ENCODE results near the gene SHISAL1. TPM values are rescaled to one million over a fixed set of nuclear protein-coding genes. Genes with fewer than 3 reads are reported as not detected.

SHISAL1 gene
- total RNA-seq, 1 experiment from 2014 or later = 2.4 TPM

GRCh38 chr22:44351685-44352377 lies 39.1 kb upstream of the SHISAL1 start:
- Histone ChIP-seq H3K9me3 (replicated peaks) (no peaks in the 10 kb centered on the region), H3K4me3 (peak overlapping the region; percentile 17), H3K27me3 (replicated peaks) (no peaks in the 10 kb centered on the region), H3K36me3 (no peaks in the 10 kb centered on the region), H3K4me1 (replicated peaks) (peaks cover 19% of the 10 kb centered on the region), H3K27ac (0 out of 2 replicates have a peak overlapping the region, but pooled peaks have one; percentile 12)
- DNase-seq (ENCODE audit: low read depth in 1 of 2, low spot score in 2 of 2) = peak; percentile 83 to 84

DNA sequence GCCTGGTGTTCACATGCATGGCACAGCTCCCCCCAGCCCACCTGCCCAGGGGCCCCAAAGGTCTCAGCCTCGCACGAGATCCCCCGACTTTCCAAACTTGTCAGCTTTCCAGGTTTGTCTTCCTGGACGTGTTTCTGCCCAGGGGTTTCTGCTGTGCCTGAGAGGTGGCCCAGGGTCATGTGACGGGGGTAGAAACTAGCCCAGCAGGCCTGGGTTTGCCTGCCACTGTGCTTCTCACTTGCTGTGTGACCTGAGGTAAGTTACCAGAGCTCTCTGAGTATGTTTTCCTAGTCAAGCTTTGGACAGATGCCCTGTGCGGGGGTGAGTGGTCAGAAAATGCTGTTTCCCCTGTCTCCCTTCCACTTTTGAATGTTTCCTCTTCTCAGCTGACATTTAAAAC lies 38.3 kb upstream of the SHISAL1 start:
- H3K36me3 ChIP-seq = no peaks in the 10 kb centered on the region
- no peak overlapping the region for H3K27ac ChIP-seq
- H3K27me3 ChIP-seq (replicated peaks) = no peaks in the 10 kb centered on the region
- peaks cover 19% of the 10 kb centered on the region for H3K4me1 ChIP-seq (replicated peaks)
- no peak for DNase-seq (ENCODE audit: low read depth in 1 of 2, low spot score in 2 of 2)
- H3K9me3 ChIP-seq (replicated peaks) = no peaks in the 10 kb centered on the region
- no peak overlapping the region for H3K4me3 ChIP-seq

DNA sequence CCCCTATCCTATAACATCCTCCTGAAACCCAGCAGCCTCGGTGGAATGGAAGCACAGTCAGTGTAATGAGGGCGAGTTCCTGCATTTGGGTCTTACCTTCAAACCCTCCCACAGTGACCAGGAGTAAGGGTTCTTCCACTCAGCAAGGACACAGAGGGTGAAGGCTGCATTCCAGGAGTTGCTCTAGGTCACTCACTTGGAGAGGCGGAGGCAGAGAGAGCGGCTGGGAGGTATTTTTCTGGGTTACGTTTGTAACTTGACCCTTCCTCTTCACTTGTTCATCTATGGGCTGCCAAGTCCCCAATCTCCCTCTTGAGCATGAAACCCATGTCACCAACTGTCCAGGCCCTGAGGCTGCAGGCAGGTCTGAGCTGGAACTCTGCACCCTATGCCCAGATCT lies 36.8 kb upstream of the SHISAL1 start:
- DNase-seq (ENCODE audit: low read depth in 1 of 2, low spot score in 2 of 2) = no peak
- H3K4me1 ChIP-seq (replicated peaks) = peaks cover 19% of the 10 kb centered on the region
- no peak overlapping the region for H3K27ac ChIP-seq
- no peaks in the 10 kb centered on the region for H3K36me3 ChIP-seq
- H3K9me3 ChIP-seq (replicated peaks) = no peaks in the 10 kb centered on the region
- no peak overlapping the region for H3K4me3 ChIP-seq
- no peaks in the 10 kb centered on the region for H3K27me3 ChIP-seq (replicated peaks)

GRCh38 chr22:44348971-44349560 lies 36.3 kb upstream of the SHISAL1 start:
- H3K27ac ChIP-seq = no peak overlapping the region
- no peaks in the 10 kb centered on the region for H3K27me3 ChIP-seq (replicated peaks)
- DNase-seq (ENCODE audit: low read depth in 1 of 2, low spot score in 2 of 2) = no peak
- no peaks in the 10 kb centered on the region for H3K9me3 ChIP-seq (replicated peaks)
- H3K36me3 ChIP-seq = no peaks in the 10 kb centered on the region
- H3K4me1 ChIP-seq (replicated peaks) = peaks cover 19% of the 10 kb centered on the region
- no peak overlapping the region for H3K4me3 ChIP-seq

DNA sequence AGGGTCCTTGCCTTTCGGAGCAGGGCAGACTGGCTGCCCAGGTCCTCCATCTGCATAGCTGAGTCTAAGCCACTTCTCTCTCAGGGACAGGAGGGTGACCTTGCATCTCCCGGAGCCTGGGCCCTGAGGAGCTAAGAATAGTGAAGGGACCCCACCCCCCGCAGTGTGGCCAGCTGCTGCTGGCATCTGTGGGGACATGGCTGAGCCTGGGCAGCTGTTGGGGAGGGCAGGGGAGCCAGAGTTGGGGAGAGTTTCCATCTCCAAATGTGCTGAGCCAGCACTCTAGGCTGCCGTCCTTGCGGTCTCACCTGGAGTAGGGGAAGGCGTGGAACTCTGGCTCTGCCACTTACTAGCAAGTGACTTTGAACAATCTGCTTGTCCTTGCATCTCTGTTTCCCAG lies 34.8 kb upstream of the SHISAL1 start:
- Histone ChIP-seq H3K4me1 (replicated peaks) (peaks cover 19% of the 10 kb centered on the region), H3K27ac (no peak overlapping the region), H3K9me3 (replicated peaks) (no peaks in the 10 kb centered on the region), H3K27me3 (replicated peaks) (no peaks in the 10 kb centered on the region), H3K4me3 (no peak overlapping the region), H3K36me3 (no peaks in the 10 kb centered on the region)
- DNase-seq (ENCODE audit: low read depth in 1 of 2, low spot score in 2 of 2) = no peak

DNA sequence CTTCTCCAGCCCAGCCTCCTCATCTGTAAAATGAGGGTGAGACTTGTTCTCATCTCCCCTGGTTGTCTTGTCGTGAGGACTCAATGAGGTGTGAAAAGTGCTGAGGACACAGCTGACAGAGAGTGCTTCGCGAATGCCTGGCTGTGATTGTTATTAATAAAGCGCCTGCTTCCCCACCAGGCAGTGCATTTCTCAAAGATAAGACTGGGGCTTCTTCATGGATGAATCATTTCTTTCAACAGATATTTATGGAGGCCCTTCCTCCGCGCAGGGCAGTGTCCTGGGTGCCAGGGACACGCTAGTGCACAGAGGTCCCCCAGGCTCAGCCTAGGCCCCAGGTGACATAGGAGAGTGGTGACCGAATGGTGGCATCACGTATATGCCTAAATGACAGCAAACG lies 34.3 kb upstream of the SHISAL1 start:
- Histone ChIP-seq H3K9me3 (replicated peaks) (no peaks in the 10 kb centered on the region), H3K36me3 (no peaks in the 10 kb centered on the region), H3K27ac (no peak overlapping the region), H3K27me3 (replicated peaks) (no peaks in the 10 kb centered on the region), H3K4me1 (replicated peaks) (peaks cover 14% of the 10 kb centered on the region), H3K4me3 (no peak overlapping the region)
- DNase-seq (ENCODE audit: low read depth in 1 of 2, low spot score in 2 of 2) = no peak

DNA sequence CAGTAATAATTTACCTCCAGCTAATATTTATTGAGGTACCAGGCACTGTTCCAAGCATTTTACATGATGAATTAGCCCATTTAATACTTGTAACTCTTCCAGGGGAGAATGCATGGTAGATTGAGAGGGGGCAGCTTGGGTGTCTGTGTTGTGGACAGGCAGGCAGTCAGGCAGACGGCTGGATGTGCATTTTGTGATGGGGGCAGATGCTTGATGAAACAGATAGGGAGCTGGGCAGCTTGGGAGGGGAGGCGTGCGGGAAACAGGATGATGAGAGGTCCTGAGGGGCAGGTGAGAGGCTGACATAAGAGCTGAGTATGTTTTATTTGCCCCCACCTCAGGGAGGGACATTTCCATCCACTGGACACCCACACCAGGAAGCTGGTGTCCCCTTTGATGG lies 33.1 kb upstream of the SHISAL1 start:
- Histone ChIP-seq H3K36me3 (no peaks in the 10 kb centered on the region), H3K27me3 (replicated peaks) (no peaks in the 10 kb centered on the region), H3K4me1 (replicated peaks) (peaks cover 2% of the 10 kb centered on the region), H3K4me3 (no peak overlapping the region), H3K27ac (no peak overlapping the region), H3K9me3 (replicated peaks) (no peaks in the 10 kb centered on the region)
- DNase-seq (ENCODE audit: low read depth in 1 of 2, low spot score in 2 of 2) = no peak

GRCh38 chr22:44344407-44344806 lies 31.7 kb upstream of the SHISAL1 start:
- H3K9me3 ChIP-seq (replicated peaks) = no peaks in the 10 kb centered on the region
- no peak overlapping the region for H3K4me3 ChIP-seq
- no peaks in the 10 kb centered on the region for H3K4me1 ChIP-seq (replicated peaks)
- no peaks in the 10 kb centered on the region for H3K36me3 ChIP-seq
- no peak for DNase-seq (ENCODE audit: low read depth in 1 of 2, low spot score in 2 of 2)
- H3K27me3 ChIP-seq (replicated peaks) = no peaks in the 10 kb centered on the region
- H3K27ac ChIP-seq = no peak overlapping the region

GRCh38 chr22:44342347-44342956 lies 29.7 kb upstream of the SHISAL1 start:
- Histone ChIP-seq H3K4me3 (no peak overlapping the region), H3K9me3 (replicated peaks) (no peaks in the 10 kb centered on the region), H3K4me1 (replicated peaks) (peaks cover 4% of the 10 kb centered on the region), H3K27me3 (replicated peaks) (no peaks in the 10 kb centered on the region), H3K27ac (no peak overlapping the region), H3K36me3 (no peaks in the 10 kb centered on the region)
- no peak for DNase-seq (ENCODE audit: low read depth in 1 of 2, low spot score in 2 of 2)

DNA sequence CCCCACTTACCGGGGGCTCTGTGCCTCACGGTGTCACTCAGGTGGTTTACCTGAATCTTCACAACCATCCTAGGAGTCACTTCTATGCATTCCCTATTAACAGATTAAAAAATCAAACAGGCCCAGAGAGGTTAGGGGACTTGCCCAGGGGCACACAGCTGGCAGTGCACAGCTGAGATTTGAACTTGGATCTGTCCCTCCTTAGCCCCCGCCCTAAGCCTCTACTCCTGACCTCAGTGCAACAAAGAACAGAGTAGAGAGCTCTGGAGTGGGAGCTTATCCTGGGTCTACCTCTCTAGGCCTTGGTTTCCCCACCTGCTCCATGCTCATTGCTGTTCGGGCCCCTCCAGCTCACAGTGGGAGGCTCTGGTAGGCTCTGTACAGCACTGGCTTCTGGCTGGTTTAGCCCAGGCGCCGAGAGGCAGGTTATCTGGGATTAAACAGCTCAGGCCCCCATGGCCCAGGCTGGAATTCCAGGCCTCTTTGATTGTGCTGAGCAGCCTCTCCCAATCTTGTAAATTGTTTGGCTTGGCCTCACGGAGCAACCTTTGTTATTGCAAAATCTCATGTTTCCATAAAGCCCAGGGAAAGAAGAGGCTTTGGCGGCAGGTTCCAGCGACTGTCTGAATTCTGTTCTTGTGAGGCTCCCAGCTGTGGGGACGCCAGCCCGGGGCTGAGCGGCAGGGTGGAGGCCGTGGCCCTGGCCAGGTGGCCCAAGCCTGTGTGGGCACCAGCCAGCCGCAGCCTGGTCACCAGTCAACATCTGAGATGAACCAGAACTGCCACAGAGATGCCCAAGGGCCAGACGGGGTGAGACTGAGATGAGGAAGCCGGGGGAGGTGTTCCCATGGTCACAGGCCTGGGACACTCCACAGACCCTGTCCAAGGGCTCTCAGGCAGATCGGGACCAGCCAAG lies 28.9 kb upstream of the SHISAL1 start:
- no peak overlapping the region for H3K27ac ChIP-seq
- H3K9me3 ChIP-seq (replicated peaks) = no peaks in the 10 kb centered on the region
- DNase-seq (ENCODE audit: low read depth in 1 of 2, low spot score in 2 of 2) = no peak
- peaks cover 7% of the 10 kb centered on the region for H3K4me1 ChIP-seq (replicated peaks)
- H3K4me3 ChIP-seq = no peak overlapping the region
- no peaks in the 10 kb centered on the region for H3K27me3 ChIP-seq (replicated peaks)
- H3K36me3 ChIP-seq = no peaks in the 10 kb centered on the region

DNA sequence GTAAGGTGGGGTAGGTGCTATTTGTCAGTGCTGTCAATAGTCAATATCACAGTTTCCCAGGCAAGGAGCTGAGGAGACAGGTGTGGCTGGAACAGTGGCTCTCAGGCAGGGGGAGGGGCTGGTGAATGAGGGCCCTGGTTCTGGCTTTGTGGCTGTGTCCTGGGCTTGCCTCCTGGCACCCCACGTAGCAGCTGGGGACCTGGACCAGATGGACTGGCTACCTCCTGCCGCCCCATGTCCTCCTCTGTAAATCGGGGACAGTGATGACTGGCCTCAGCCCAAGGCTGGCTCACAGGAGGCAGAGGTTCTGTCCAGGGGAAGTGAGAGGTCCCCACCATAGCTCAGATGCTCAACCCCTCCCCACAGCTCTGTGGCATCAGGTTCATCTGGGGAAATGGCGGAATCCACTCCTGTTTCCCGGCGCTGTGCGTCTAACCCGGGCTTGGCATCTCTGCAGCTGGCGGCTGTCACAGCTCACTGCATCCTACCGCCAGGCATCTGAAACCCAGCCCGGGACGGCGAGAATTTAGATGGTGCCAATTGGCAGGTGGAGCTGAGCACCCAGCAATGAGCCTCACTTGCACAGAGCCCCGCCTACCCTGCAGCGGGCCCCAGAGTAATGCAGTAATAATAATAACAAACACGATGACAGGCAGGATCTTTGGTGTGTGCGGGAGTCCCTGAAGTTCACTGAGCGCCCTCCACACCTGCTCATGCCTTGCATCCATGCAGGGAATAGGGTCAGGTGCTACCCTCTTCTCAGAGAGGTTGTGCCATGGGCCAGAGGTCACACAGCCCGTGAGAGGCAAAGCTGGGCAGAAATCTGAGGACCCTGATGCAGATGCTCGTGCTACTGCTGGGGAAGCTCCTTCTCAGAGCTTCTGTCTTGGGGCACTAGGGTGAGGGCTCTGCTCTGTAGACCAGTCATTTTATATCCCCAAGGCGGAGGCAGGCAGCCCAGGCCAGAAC lies 27.8 kb upstream of the SHISAL1 start:
- Histone ChIP-seq H3K36me3 (no peaks in the 10 kb centered on the region), H3K9me3 (replicated peaks) (no peaks in the 10 kb centered on the region), H3K27ac (no peak overlapping the region), H3K4me1 (replicated peaks) (peaks cover 7% of the 10 kb centered on the region), H3K4me3 (no peak overlapping the region), H3K27me3 (replicated peaks) (no peaks in the 10 kb centered on the region)
- DNase-seq (ENCODE audit: low read depth in 1 of 2, low spot score in 2 of 2) = no peak

- no peaks in the 10 kb centered on the region for H3K27me3 ChIP-seq (replicated peaks)
- no peak overlapping the region for H3K27ac ChIP-seq
- H3K9me3 ChIP-seq (replicated peaks) = no peaks in the 10 kb centered on the region; the same call in 1 of the 2 replicates
- DNase-seq (ENCODE audit: low read depth in 1 of 2, low spot score in 2 of 2) = no peak
- no peaks in the 10 kb centered on the region for H3K36me3 ChIP-seq
- peaks cover 7% of the 10 kb centered on the region for H3K4me1 ChIP-seq (replicated peaks)
- H3K4me3 ChIP-seq = no peak overlapping the region
Observed at GRCh38 chr22:44338906-44339305, 26.2 kb upstream of the SHISAL1 start.
